ENCODE data around the gene KLRC3.
A peak's percentile ranks its signal among the peaks of the same experiment; 100 is the strongest.
"Not testable (repeated sequence)": the region's sequence is repeated elsewhere in the genome, so short reads cannot be mapped to it uniquely, and the experiment has no call there.

The KLRC3 gene

GRCh38 chr12:10420334-10420733, at the start of gene KLRC3:
Gene KLRC3 (minus strand): TSS chr12:10420595. CDS start chr12:10420550, 45 bp downstream.
- DNase-seq (ENCODE audit: low read depth); H3K4me3 ChIP-seq (ENCODE audit: low read length): not testable (repeated sequence)

GRCh38 chr12:10469701-10470100, 49.3 kb upstream of the KLRC3 start:
- no peak for TF ChIP-seq CTCF (IDR thresholded peaks at IDR 0.05; ENCODE audit: insufficient read depth, low read depth, low read length, missing control alignments)
- H3K4me3 ChIP-seq (ENCODE audit: low read length): no peak overlapping the region
- DNase-seq (ENCODE audit: low read depth): no peak

- DNase-seq (ENCODE audit: low read depth): no peak
- H3K4me3 ChIP-seq (ENCODE audit: low read length): no peak overlapping the region
- TF ChIP-seq CTCF (IDR thresholded peaks at IDR 0.05; ENCODE audit: insufficient read depth, low read depth, low read length, missing control alignments): no peak
These were observed 45.9 kb upstream of the KLRC3 start for GRCh38 chr12:10466311-10466710.

GRCh38 chr12:10457760-10458159, 37.4 kb upstream of the KLRC3 start:
- no peak overlapping the region for H3K4me3 ChIP-seq (ENCODE audit: low read length)
- DNase-seq (ENCODE audit: low read depth): no peak
- TF ChIP-seq CTCF (IDR thresholded peaks at IDR 0.05; ENCODE audit: insufficient read depth, low read depth, low read length, missing control alignments): no peak

DNA sequence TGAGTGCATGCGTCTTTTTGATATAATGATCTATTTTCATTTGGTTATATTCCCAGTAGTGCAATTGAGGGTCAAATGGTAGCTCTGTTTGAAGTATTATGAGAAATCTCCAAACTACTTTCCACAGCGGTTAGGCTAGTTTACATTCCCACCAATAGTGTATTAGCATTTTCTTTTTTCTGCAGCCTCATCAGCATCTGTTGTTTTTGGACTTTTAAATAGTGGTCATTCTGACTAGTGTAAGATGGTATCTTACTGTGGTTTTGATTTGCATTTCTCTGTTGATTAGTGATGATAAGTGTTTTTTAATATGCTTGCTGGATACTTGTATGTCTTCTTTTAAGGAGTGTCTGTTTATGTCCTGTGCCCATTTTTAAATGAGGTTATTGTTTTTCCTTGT, 36.5 kb upstream of the KLRC3 start:
- no peak for TF ChIP-seq CTCF (IDR thresholded peaks at IDR 0.05; ENCODE audit: insufficient read depth, low read depth, low read length, missing control alignments)
- DNase-seq (ENCODE audit: low read depth): no peak
- H3K4me3 ChIP-seq (ENCODE audit: low read length): no peak overlapping the region

DNA sequence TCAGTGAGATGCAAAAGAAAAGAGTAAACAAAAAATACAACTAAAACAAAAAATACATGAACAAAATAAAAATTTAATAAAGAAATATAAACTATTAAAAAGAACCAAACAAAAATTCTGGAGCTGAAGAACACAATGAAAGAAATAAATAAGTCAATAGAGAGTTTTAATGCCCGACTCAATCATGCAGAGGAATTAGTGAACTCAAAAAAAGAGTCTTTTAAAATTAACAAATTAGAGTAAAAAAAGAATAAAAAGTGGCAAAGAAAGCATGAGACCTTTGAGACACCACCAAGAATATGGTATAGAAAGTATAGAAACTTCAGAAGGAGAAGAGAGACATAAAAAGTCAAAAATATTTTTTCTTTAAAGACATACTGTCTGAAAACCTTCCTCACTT, 35.4 kb upstream of the KLRC3 start:
- H3K4me3 ChIP-seq (ENCODE audit: low read length): no peak overlapping the region
- DNase-seq (ENCODE audit: low read depth): no peak
- TF ChIP-seq CTCF (IDR thresholded peaks at IDR 0.05; ENCODE audit: insufficient read depth, low read depth, low read length, missing control alignments): no peak

- no peak overlapping the region for H3K4me3 ChIP-seq (ENCODE audit: low read length)
- no peak for TF ChIP-seq CTCF (IDR thresholded peaks at IDR 0.05; ENCODE audit: insufficient read depth, low read depth, low read length, missing control alignments)
- DNase-seq (ENCODE audit: low read depth): peak; percentile 35
These were observed 34.1 kb upstream of the KLRC3 start for GRCh38 chr12:10454531-10454930.

GRCh38 chr12:10453156-10453555, 32.8 kb upstream of the KLRC3 start, which contains the start of gene KLRC1:
Gene KLRC1 (minus strand): TSS chr12:10453377. CDS start chr12:10451156, 2,221 bp downstream.
- TF ChIP-seq CTCF (IDR thresholded peaks at IDR 0.05; ENCODE audit: insufficient read depth, low read depth, low read length, missing control alignments): no peak
- no peak within 1 kb of the TSS for H3K4me3 ChIP-seq (ENCODE audit: low read length)
- DNase-seq (ENCODE audit: low read depth): peak; percentile 90
